IMR-90 (cell line): ENCODE results near the gene PTPRU. TPM values are rescaled to one million over a fixed set of nuclear protein-coding genes. Genes with fewer than 3 reads are reported as not detected.

Source experiments
- ATAC-seq: fragments of 200-7000 bp; cut with Tn5 transposase; 2 replicates; pipeline ENCODE4 v1.9.1; 2020; ENCODE audit warnings: low read depth, mild to moderate bottlenecking, moderate library complexity
- BruUV-seq: library from RNA; stranded (reverse); fragments of 400-500 nt; replicated peaks from 2 replicates; lab custom pipeline; 2021; lab: Mats Ljungman, UMichigan
- CTCF ChIA-PET: fragments of 300-600 bp; formaldehyde crosslinking; extraction: SDS; loops from one replicate; lab custom pipeline; 2021; ENCODE audit warnings: antibody characterized with exemption; lab: Yijun Ruan, JAX
- POLR2A ChIA-PET: fragments of 300-600 bp; sonication (Branson Sonifier 250); formaldehyde crosslinking; loops from one replicate; lab custom pipeline; 2022; ENCODE audit warnings: antibody characterized with exemption; ENCODE audit not compliant: unreplicated experiment; lab: Charles Lee
- DNase-seq: peaks from one replicate; pipeline ENCODE4 v3.0.0; 2013
- H2AFZ ChIP-seq: replicated peaks from 2 replicates; pipeline ENCODE3; 2013; ENCODE audit warnings: low read length, mild to moderate bottlenecking; ENCODE audit not compliant: poor library complexity
- H2AK5ac ChIP-seq: 2 replicates; pipeline ENCODE4 v1.6.1; 2013; ENCODE audit warnings: low read depth, low read length, inconsistent platforms
- H2AK9ac ChIP-seq: replicated peaks from 2 replicates; pipeline ENCODE3; 2013; ENCODE audit warnings: mild to moderate bottlenecking, low read depth, low read length, moderate library complexity; ENCODE audit not compliant: poor library complexity
- H2BK120ac ChIP-seq: 2 replicates; pipeline ENCODE4 v1.6.1; 2013; ENCODE audit warnings: low read depth, low read length, inconsistent platforms
- H2BK15ac ChIP-seq: 3 replicates; pipeline ENCODE4 v1.6.1; 2013; ENCODE audit warnings: low read depth, low read length, inconsistent platforms
- H2BK20ac ChIP-seq: 2 replicates; pipeline ENCODE4 v1.6.1; 2013; ENCODE audit warnings: low read depth, mild to moderate bottlenecking, inconsistent platforms, low read length, moderate library complexity
- H2BK5ac ChIP-seq: 2 replicates; pipeline ENCODE4 v1.6.1; 2013; ENCODE audit warnings: mild to moderate bottlenecking, low read depth, low read length, inconsistent platforms; ENCODE audit not compliant: poor library complexity, severe bottlenecking
- H3K14ac ChIP-seq: replicated peaks from 2 replicates; pipeline ENCODE4 v1.6.1; 2013; ENCODE audit warnings: low read depth, low read length, inconsistent platforms
- H3K18ac ChIP-seq: 2 replicates; pipeline ENCODE4 v1.6.1; 2013; ENCODE audit warnings: low read depth, low read length, control low read depth
- H3K23ac ChIP-seq: 2 replicates; pipeline ENCODE4 v1.6.1; 2013; ENCODE audit warnings: low read depth, low read length, inconsistent platforms
- H3K27ac ChIP-seq: 2 replicates; pipeline ENCODE4 v1.5.1; 2013; ENCODE audit warnings: mild to moderate bottlenecking, control low read depth, low read length; ENCODE audit not compliant: insufficient read depth
- H3K27me3 ChIP-seq: 2 replicates; pipeline ENCODE4 v1.6.1; 2013; ENCODE audit warnings: low read length; ENCODE audit not compliant: control insufficient read depth, insufficient read depth
- H3K36me3 ChIP-seq: 2 replicates; pipeline ENCODE4 v1.6.1; 2013; ENCODE audit warnings: low read length, mixed read lengths; ENCODE audit not compliant: control insufficient read depth, insufficient read depth
- H3K4ac ChIP-seq: 2 replicates; pipeline ENCODE4 v1.6.1; 2013; ENCODE audit warnings: low read depth, low read length, inconsistent platforms
- H3K4me1 ChIP-seq: 2 replicates; pipeline ENCODE4 v1.6.1; 2013; ENCODE audit warnings: low read length, mixed read lengths; ENCODE audit not compliant: control insufficient read depth, insufficient read depth
- H3K4me2 ChIP-seq: 2 replicates; pipeline ENCODE4 v1.6.1; 2013; ENCODE audit warnings: low read depth, mild to moderate bottlenecking, control low read depth, low read length, moderate library complexity
- H3K4me3 ChIP-seq: 2 replicates; pipeline ENCODE4 v1.5.1; 2013; ENCODE audit warnings: low read depth, mild to moderate bottlenecking, control low read depth, low read length, moderate library complexity; ENCODE audit not compliant: insufficient read depth
- H3K56ac ChIP-seq: 2 replicates; pipeline ENCODE4 v1.6.1; 2013; ENCODE audit warnings: low read length, inconsistent platforms; ENCODE audit not compliant: insufficient read depth; ENCODE audit errors: extremely low read depth
- H3K79me1 ChIP-seq, 2 experiments: 2 replicates each; pipeline ENCODE4 v1.6.1; 2013; ENCODE audit warnings: low read length in 2 of 2, inconsistent platforms in 1 of 2, low read depth in 1 of 2
- H3K9ac ChIP-seq: 2 replicates; pipeline ENCODE4 v1.6.1; 2013; ENCODE audit warnings: low read depth, low read length, control low read depth
- H3K9me1 ChIP-seq: 2 replicates; pipeline ENCODE4 v1.6.1; 2013; ENCODE audit warnings: low read length, inconsistent platforms; ENCODE audit not compliant: insufficient read depth
- H3K9me3 ChIP-seq: 2 replicates; pipeline ENCODE4 v1.6.1; 2013; ENCODE audit warnings: low read length; ENCODE audit not compliant: control insufficient read depth, insufficient read depth
- H4K20me1 ChIP-seq: 2 replicates; pipeline ENCODE4 v1.6.1; 2013; ENCODE audit warnings: low read length, inconsistent platforms; ENCODE audit not compliant: insufficient read depth
- H4K5ac ChIP-seq: 2 replicates; pipeline ENCODE4 v1.6.1; 2013; ENCODE audit warnings: mild to moderate bottlenecking, low read depth, low read length, control low read depth
- H4K8ac ChIP-seq, 2 experiments: 2 replicates each; pipeline ENCODE4 v1.6.1; 2013; ENCODE audit warnings: low read depth in 2 of 2, low read length in 2 of 2, control low read depth in 1 of 2, inconsistent platforms in 1 of 2
- H4K91ac ChIP-seq: 2 replicates; pipeline ENCODE4 v1.6.1; 2013; ENCODE audit warnings: low read depth, low read length, inconsistent platforms; ENCODE audit not compliant: insufficient read depth
- CEBPB ChIP-seq: IDR thresholded peaks from 2 replicates; pipeline ENCODE4 v1.6.1; 2012; ENCODE audit warnings: low read depth, low read length, improper control_type of control experiment
- MAFK ChIP-seq: IDR thresholded peaks from 2 replicates; pipeline ENCODE4 v1.6.1; 2012; ENCODE audit warnings: low read depth, low read length, improper control_type of control experiment
- MAZ ChIP-seq: IDR thresholded peaks from 2 replicates; pipeline ENCODE4 v1.6.1; 2012; ENCODE audit warnings: low read depth, mild to moderate bottlenecking, low read length, improper control_type of control experiment, moderate library complexity, borderline replicate concordance
- MXI1 ChIP-seq: IDR thresholded peaks from 2 replicates; pipeline ENCODE4 v1.6.1; 2012; ENCODE audit warnings: low read depth, mild to moderate bottlenecking, low read length, moderate library complexity, borderline replicate concordance
- NFE2L2 ChIP-seq: fragments of 150-350 bp; IDR thresholded peaks from 2 replicates; pipeline ENCODE4 v1.6.1; 2016; ENCODE audit warnings: low read depth, mild to moderate bottlenecking, low read length
- POLR2A ChIP-seq: IDR thresholded peaks from 2 replicates; pipeline ENCODE4 v1.6.1; 2012; ENCODE audit warnings: mild to moderate bottlenecking, low read depth, low read length
- RAD21 ChIP-seq: IDR thresholded peaks from 2 replicates; pipeline ENCODE4 v1.6.1; 2012; ENCODE audit warnings: low read length, improper control_type of control experiment
- RCOR1 ChIP-seq: IDR thresholded peaks from 2 replicates; pipeline ENCODE4 v1.6.1; 2012; ENCODE audit warnings: mild to moderate bottlenecking, low read length, improper control_type of control experiment; ENCODE audit not compliant: insufficient replicate concordance
- RFX5 ChIP-seq: IDR thresholded peaks from 2 replicates; pipeline ENCODE4 v1.8.0; 2012; ENCODE audit warnings: low read depth, mild to moderate bottlenecking, low read length, moderate library complexity
- WGBS, 2 experiments: methylation state at CpG; one replicate each; pipeline versions ENCODE4 v1.1.5 to v1.1.7; 2013; ENCODE audit warnings: missing lambda C conversion rate in 2 of 2; ENCODE audit not compliant: insufficient read length in 1 of 2; ENCODE audit errors: extremely low coverage in 2 of 2; 5-methylcytosine and 5-hydroxymethylcytosine counted together
- dilution Hi-C: fragments of 300-500 bp; cut with HindIII; formaldehyde crosslinking; loops from one replicate; pipeline ENCODE4 v1.14.3; 2018; ENCODE audit warnings: low sequenced_read_pairs; ENCODE audit not compliant: unreplicated experiment
- in situ Hi-C: fragments of 300-500 bp; cut with MboI; formaldehyde crosslinking; loops from 3 replicates; pipeline ENCODE4 v1.14.3; 2019; ENCODE audit warnings: low sequenced_read_pairs, inconsistent platforms, mixed read lengths
- intact Hi-C: fragments of 100-400 bp; cut with micrococcal nuclease; formaldehyde crosslinking; loops from 2 replicates; pipeline ENCODE4 v1.10.0; 2022
- polyA plus RNA-seq, 3 experiments: library from polyadenylated mRNA; depleted of rRNA; stranded (reverse); fragments of >200 nt; gene quantifications; 2 replicates each; pipeline ENCODE4 v1.2.3, GENCODE V29; 2012; ENCODE audit warnings: low replicate concordance in 1 of 3
- total RNA-seq: library from RNA; depleted of rRNA; stranded (reverse); fragments of >200 nt; gene quantifications from 2 replicates; pipeline ENCODE4 v1.2.3, GENCODE V29; 2012
- TF ChIP-seq, protein P1 (sequence below): fragments of 150-350 bp; IDR thresholded peaks from 2 replicates; pipeline ENCODE4 v1.6.1; 2016; ENCODE audit warnings: low read depth, mild to moderate bottlenecking, low read length, moderate library complexity, borderline replicate concordance

Gene PTPRU
- total and polyA plus RNA-seq, 2 of the 4 experiments (the other 2 are of a cell fraction) = 7.0 to 10.7 TPM

DNA sequence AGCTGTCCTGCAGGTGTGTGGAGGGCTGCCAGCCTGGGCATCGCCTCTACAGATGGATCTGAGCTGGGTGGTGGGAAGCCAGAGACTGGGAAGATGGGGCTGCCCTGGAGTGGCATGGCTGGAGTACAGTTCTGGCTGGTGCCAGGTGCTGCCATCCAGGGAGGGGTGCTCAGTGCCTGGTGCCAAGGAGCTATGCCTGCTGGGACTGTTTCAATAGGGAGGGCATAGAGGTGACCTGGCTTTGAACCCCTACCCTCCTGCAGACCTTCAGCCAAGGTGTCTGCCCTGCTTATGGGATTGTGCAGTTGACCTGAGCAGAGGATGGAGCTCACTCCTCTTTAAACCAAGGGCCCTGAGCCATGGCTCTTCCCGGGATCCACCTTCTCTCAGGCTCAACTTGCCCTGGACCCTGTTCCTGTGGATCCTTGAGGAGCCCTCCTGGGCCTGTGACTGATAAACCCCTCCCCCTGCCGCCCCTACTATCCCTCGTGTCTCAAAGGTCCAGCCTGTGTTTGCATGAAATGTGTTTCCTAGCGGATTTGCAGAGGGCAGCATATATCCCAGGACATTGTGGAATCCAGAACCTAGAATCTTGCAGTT lies 48.7 kb downstream of the PTPRU start:
- H2AFZ ChIP-seq = no peak overlapping the region
- intact Hi-C loops (no loop called here), dilution Hi-C loops (no loop called here), in situ Hi-C loops (no loop called here)
- H3K4ac ChIP-seq = no peak overlapping the region
- no peak overlapping the region for H3K23ac ChIP-seq
- no peak overlapping the region for H3K56ac ChIP-seq
- POLR2A ChIA-PET = interaction anchor here (0.6 kb wide), 1 partner anchor 642 kb away, joined by 5 read pairs; the partner anchor contains the start of gene TAF12
- no peak overlapping the region for H2AK5ac ChIP-seq
- no peak overlapping the region for H2BK120ac ChIP-seq
- no peak overlapping the region for H3K4me3 ChIP-seq
- H3K9me3 ChIP-seq = no peaks in the 10 kb centered on the region
- H4K5ac ChIP-seq = no peak overlapping the region
- H2BK20ac ChIP-seq = no peak overlapping the region
- no peak overlapping the region for H3K4me2 ChIP-seq
- no peaks in the 10 kb centered on the region for H3K27me3 ChIP-seq
- no peak overlapping the region for H2BK5ac ChIP-seq
- 0 out of 2 replicates have a peak, but pooled peaks cover 3% of the 10 kb centered on the region for H3K4me1 ChIP-seq
- no peak overlapping the region for H4K91ac ChIP-seq
- no peak for DNase-seq
- H3K14ac ChIP-seq = no peak overlapping the region
- no peak overlapping the region for H3K18ac ChIP-seq
- BruUV-seq = no TSS peak
- CTCF ChIA-PET = no interaction called here
- no peaks in the 10 kb centered on the region; the same call in 1 of the 2 replicates for H3K36me3 ChIP-seq
- no peak overlapping the region for H4K8ac ChIP-seq
- TF ChIP-seq, protein P1, sequence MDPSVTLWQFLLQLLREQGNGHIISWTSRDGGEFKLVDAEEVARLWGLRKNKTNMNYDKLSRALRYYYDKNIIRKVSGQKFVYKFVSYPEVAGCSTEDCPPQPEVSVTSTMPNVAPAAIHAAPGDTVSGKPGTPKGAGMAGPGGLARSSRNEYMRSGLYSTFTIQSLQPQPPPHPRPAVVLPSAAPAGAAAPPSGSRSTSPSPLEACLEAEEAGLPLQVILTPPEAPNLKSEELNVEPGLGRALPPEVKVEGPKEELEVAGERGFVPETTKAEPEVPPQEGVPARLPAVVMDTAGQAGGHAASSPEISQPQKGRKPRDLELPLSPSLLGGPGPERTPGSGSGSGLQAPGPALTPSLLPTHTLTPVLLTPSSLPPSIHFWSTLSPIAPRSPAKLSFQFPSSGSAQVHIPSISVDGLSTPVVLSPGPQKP = no peak
- TF ChIP-seq CEBPB = no peak
- no peak for TF ChIP-seq RFX5
- TF ChIP-seq RAD21 = no peak
- TF ChIP-seq MXI1 = no peak
- TF ChIP-seq POLR2A = no peak
- TF ChIP-seq RCOR1 = no peak
- no peak for TF ChIP-seq MAFK
- no peak for TF ChIP-seq NFE2L2
- TF ChIP-seq MAZ = no peak
- H2AK9ac ChIP-seq = no peak overlapping the region
- H3K9ac ChIP-seq = no peak overlapping the region
- 100% methylated on average over 1 of the region's 5 CpGs; no CpG with 5 or more reads in 1 of the 2 experiments for WGBS, 2 experiments
- no peaks in the 10 kb centered on the region; a peak in 1 of 4 replicates for H3K79me1 ChIP-seq
- H2BK15ac ChIP-seq = no peak overlapping the region
- peaks cover 8% of the 10 kb centered on the region for H3K9me1 ChIP-seq
- H4K20me1 ChIP-seq = no peaks in the 10 kb centered on the region
- ATAC-seq = no peak
- H3K27ac ChIP-seq = no peak overlapping the region
